Glutamatergic neuron (in vitro differentiated cells): ENCODE measurements around the gene STX17. TPM values are rescaled to one million over a fixed set of nuclear protein-coding genes. Genes with fewer than 3 reads are reported as not detected.

Experiments used
- DNase-seq: peaks from one replicate; pipeline ENCODE4 v3.0.0; 2022
- H3K27ac Mint-ChIP-seq: one replicate; pipeline ENCODE4 v1.8.0; 2020; ENCODE audit warnings: mild to moderate bottlenecking, mixed read lengths, inconsistent platforms; ENCODE audit not compliant: unreplicated experiment
- H3K27me3 Mint-ChIP-seq: one replicate; pipeline ENCODE4 v1.8.0; 2020; ENCODE audit warnings: mild to moderate bottlenecking, moderate library complexity, mixed read lengths, inconsistent platforms; ENCODE audit not compliant: unreplicated experiment
- H3K36me3 Mint-ChIP-seq: one replicate; pipeline ENCODE4 v1.8.0; 2020; ENCODE audit warnings: mild to moderate bottlenecking, mixed read lengths, inconsistent platforms; ENCODE audit not compliant: unreplicated experiment
- H3K4me1 Mint-ChIP-seq: one replicate; pipeline ENCODE4 v1.8.0; 2020; ENCODE audit warnings: mild to moderate bottlenecking, low read depth, mixed read lengths, inconsistent platforms; ENCODE audit not compliant: unreplicated experiment
- H3K4me3 Mint-ChIP-seq: one replicate; pipeline ENCODE4 v1.8.0; 2020; ENCODE audit warnings: mild to moderate bottlenecking, mixed read lengths, inconsistent platforms; ENCODE audit not compliant: unreplicated experiment
- H3K9me3 Mint-ChIP-seq: one replicate; pipeline ENCODE4 v1.8.0; 2020; ENCODE audit warnings: mild to moderate bottlenecking, moderate library complexity, mixed read lengths, inconsistent platforms; ENCODE audit not compliant: unreplicated experiment
- CTCF ChIP-seq: fragments of 200-600 bp; sonication (generic); IDR thresholded peaks from one replicate; pipeline ENCODE4 v1.5.0; 2021; ENCODE audit not compliant: partially characterized antibody, unreplicated experiment
- total RNA-seq: library from RNA; stranded (reverse); fragmentation: NEBNext Ultra II Directional; extraction: Animal tissue kit (Norgen Biotek cat#: 25700); gene quantifications from one replicate; pipeline ENCODE4 v1.2.1, GENCODE V29; 2021; ENCODE audit not compliant: unreplicated experiment

STX17 gene
- total RNA-seq, 1 donor from 2014 or later: 14.1 TPM

- H3K4me3 Mint-ChIP-seq: no peak overlapping the region
- no peaks in the 10 kb centered on the region for H3K27me3 Mint-ChIP-seq
- no peak for TF ChIP-seq CTCF
- H3K27ac Mint-ChIP-seq: no peak overlapping the region
- no peak for DNase-seq
- H3K4me1 Mint-ChIP-seq: no peaks in the 10 kb centered on the region
- H3K36me3 Mint-ChIP-seq: no peaks in the 10 kb centered on the region
- H3K9me3 Mint-ChIP-seq: no peaks in the 10 kb centered on the region
These were observed 56.3 kb downstream of the STX17 start for GRCh38 chr9:99962680-99963261.

GRCh38 chr9:99964336-99964735 is 57.9 kb downstream of the STX17 start:
- no peak for DNase-seq
- Mint-ChIP-seq H3K4me3 (no peak overlapping the region), H3K9me3 (no peaks in the 10 kb centered on the region), H3K27me3 (no peaks in the 10 kb centered on the region), H3K27ac (no peak overlapping the region), H3K4me1 (no peaks in the 10 kb centered on the region), H3K36me3 (no peaks in the 10 kb centered on the region)
- TF ChIP-seq CTCF: no peak

DNA sequence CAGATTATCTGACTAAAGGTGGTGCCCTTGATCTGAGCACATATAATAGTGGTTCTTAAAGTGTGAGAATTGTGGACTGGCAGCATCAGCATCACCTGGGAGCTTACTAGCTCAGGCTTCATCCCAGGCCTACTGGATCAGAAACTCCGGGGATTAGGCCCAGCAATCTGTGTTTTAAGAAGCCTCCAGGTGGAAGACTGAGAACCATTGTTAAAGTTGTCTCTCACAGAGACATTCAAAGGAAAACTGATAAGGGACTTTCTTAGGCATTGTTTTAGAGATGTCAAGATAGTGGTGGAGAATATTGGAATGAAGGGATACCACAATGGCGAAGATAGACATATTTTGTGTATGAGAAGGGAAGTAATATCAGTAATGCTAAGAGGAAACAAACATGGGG is 59.5 kb downstream of the STX17 start:
- Mint-ChIP-seq H3K9me3 (no peaks in the 10 kb centered on the region), H3K4me1 (no peaks in the 10 kb centered on the region), H3K27me3 (peaks cover 2% of the 10 kb centered on the region), H3K27ac (no peak overlapping the region), H3K36me3 (no peaks in the 10 kb centered on the region), H3K4me3 (no peak overlapping the region)
- no peak for DNase-seq
- TF ChIP-seq CTCF: no peak

- peaks cover 2% of the 10 kb centered on the region for H3K27me3 Mint-ChIP-seq
- H3K4me1 Mint-ChIP-seq: no peaks in the 10 kb centered on the region
- TF ChIP-seq CTCF: no peak
- no peaks in the 10 kb centered on the region for H3K36me3 Mint-ChIP-seq
- H3K27ac Mint-ChIP-seq: no peak overlapping the region
- H3K9me3 Mint-ChIP-seq: no peaks in the 10 kb centered on the region
- no peak overlapping the region for H3K4me3 Mint-ChIP-seq
- DNase-seq: no peak
These were observed 60.3 kb downstream of the STX17 start for GRCh38 chr9:99966716-99967115.

DNA sequence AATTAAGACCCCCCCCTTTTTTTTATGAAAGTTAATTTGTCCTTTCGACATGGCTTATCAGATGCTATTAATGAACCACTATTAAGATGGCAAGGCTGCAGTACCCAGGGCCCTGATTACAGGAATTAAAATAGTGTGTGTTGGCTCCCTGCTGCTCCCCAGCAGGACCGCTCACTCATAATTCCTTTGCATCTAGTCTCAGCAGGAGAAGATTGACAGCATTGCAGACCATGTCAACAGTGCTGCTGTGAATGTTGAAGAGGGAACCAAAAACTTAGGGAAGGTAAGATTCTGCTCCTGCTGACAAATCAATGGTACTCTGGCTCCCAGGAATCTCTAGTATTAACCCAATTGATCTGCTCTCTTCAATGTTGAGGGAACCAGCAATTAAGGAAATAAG is 61.0 kb downstream of the STX17 start:
- Mint-ChIP-seq H3K27ac (no peak overlapping the region), H3K4me3 (no peak overlapping the region), H3K9me3 (no peaks in the 10 kb centered on the region), H3K36me3 (no peaks in the 10 kb centered on the region), H3K27me3 (peaks cover 2% of the 10 kb centered on the region), H3K4me1 (no peaks in the 10 kb centered on the region)
- no peak for TF ChIP-seq CTCF
- DNase-seq: no peak
